GM21423 (cell line): ENCODE data around the gene STXBP6.
A peak's percentile ranks its signal among the peaks of the same experiment; 100 is the strongest.

ENCODE experiments used
- ATAC-seq: cut with Tn5 transposase; IDR thresholded peaks from one replicate; pipeline ENCODE4 v1.9.1; 2021; ENCODE audit warnings: mild to moderate bottlenecking, moderate library complexity; ENCODE audit not compliant: unreplicated experiment

The STXBP6 gene

GRCh38 chr14:24866067-24866639 lies 183.8 kb downstream of the STXBP6 start:
- ATAC-seq: no peak

- ATAC-seq: no peak
Measured at GRCh38 chr14:24863968-24864684, 185.8 kb downstream of the STXBP6 start.

- no peak for ATAC-seq
Measured at GRCh38 chr14:24861083-24861630, 188.8 kb downstream of the STXBP6 start.

- ATAC-seq: no peak
Measured at GRCh38 chr14:24859559-24859958, 190.4 kb downstream of the STXBP6 start.

- no peak for ATAC-seq
Measured at GRCh38 chr14:24858684-24859083, 191.3 kb downstream of the STXBP6 start.

- ATAC-seq: no peak
Measured at GRCh38 chr14:24858052-24858451, 191.9 kb downstream of the STXBP6 start.

GRCh38 chr14:24857277-24857676 lies 192.7 kb downstream of the STXBP6 start:
- no peak for ATAC-seq

GRCh38 chr14:24853446-24853845 lies 196.5 kb downstream of the STXBP6 start:
- ATAC-seq: no peak

- no peak for ATAC-seq
Measured at GRCh38 chr14:24852312-24853060, 197.5 kb downstream of the STXBP6 start.

GRCh38 chr14:24851837-24852236 lies 198.1 kb downstream of the STXBP6 start:
- ATAC-seq: no peak

GRCh38 chr14:24851406-24851805 lies 198.5 kb downstream of the STXBP6 start:
- no peak for ATAC-seq

GRCh38 chr14:24850072-24850471 lies 199.9 kb downstream of the STXBP6 start:
- no peak for ATAC-seq

GRCh38 chr14:24849471-24849870 lies 200.5 kb downstream of the STXBP6 start:
- no peak for ATAC-seq

- ATAC-seq: no peak
Measured at GRCh38 chr14:24848102-24848790, 201.7 kb downstream of the STXBP6 start.

GRCh38 chr14:24847568-24848095 lies 202.3 kb downstream of the STXBP6 start:
- ATAC-seq: no peak

- no peak for ATAC-seq
Measured at GRCh38 chr14:24846261-24846660, 203.7 kb downstream of the STXBP6 start.

GRCh38 chr14:24845851-24846250 lies 204.1 kb downstream of the STXBP6 start:
- no peak for ATAC-seq

- ATAC-seq: no peak
Measured at GRCh38 chr14:24844011-24844410, 205.9 kb downstream of the STXBP6 start.

GRCh38 chr14:24843494-24843893 lies 206.5 kb downstream of the STXBP6 start:
- peak; percentile 90 for ATAC-seq

GRCh38 chr14:24840204-24840893 lies 209.6 kb downstream of the STXBP6 start:
- no peak for ATAC-seq
